Hepatocyte (in vitro differentiated cells): ENCODE measurements around the gene TFDP1. TPM values are rescaled to one million over a fixed set of nuclear protein-coding genes. Genes with fewer than 3 reads are reported as not detected.

Experiments
- DNase-seq: peaks from one replicate; pipeline ENCODE4 v3.0.0-alpha.2; 2016; ENCODE audit warnings: low spot score
- H2AFZ ChIP-seq: fragments of 200-600 bp; sonication (generic); 2 replicates; pipeline ENCODE4 v1.6.0; 2016; ENCODE audit warnings: antibody characterized with exemption, mild to moderate bottlenecking
- H3K27ac ChIP-seq: fragments of 200-600 bp; sonication (generic); 2 replicates; pipeline ENCODE4 v1.5.1; 2016; ENCODE audit warnings: mild to moderate bottlenecking
- H3K27me3 ChIP-seq: fragments of 200-600 bp; sonication (generic); 2 replicates; pipeline ENCODE4 v1.6.1; 2016
- H3K36me3 ChIP-seq: fragments of 200-600 bp; sonication (generic); replicated peaks from 2 replicates; pipeline ENCODE4 v1.5.1; 2016; ENCODE audit warnings: low read depth; ENCODE audit not compliant: insufficient read depth
- H3K4me1 ChIP-seq: fragments of 200-600 bp; sonication (generic); 2 replicates; pipeline ENCODE4 v1.5.1; 2016; ENCODE audit warnings: mild to moderate bottlenecking, moderate library complexity; ENCODE audit not compliant: insufficient read depth
- H3K4me2 ChIP-seq: fragments of 200-600 bp; sonication (generic); 2 replicates; pipeline ENCODE4 v1.6.0; 2016
- H3K4me3 ChIP-seq: fragments of 200-600 bp; sonication (generic); 2 replicates; pipeline ENCODE4 v1.5.1; 2016; ENCODE audit warnings: mild to moderate bottlenecking
- H3K79me2 ChIP-seq: fragments of 200-600 bp; sonication (generic); 2 replicates; pipeline ENCODE4 v1.6.0; 2017; ENCODE audit warnings: mild to moderate bottlenecking
- H3K9me2 ChIP-seq: fragments of 200-600 bp; sonication (generic); replicated peaks from 2 replicates; pipeline ENCODE4 v1.6.0; 2017; ENCODE audit warnings: mild to moderate bottlenecking; ENCODE audit not compliant: insufficient read depth
- H3K9me3 ChIP-seq: fragments of 200-600 bp; sonication (generic); 2 replicates; pipeline ENCODE4 v1.5.1; 2016; ENCODE audit warnings: low read depth, mild to moderate bottlenecking
- H4K20me1 ChIP-seq: fragments of 200-600 bp; sonication (generic); 2 replicates; pipeline ENCODE4 v1.6.0; 2016; ENCODE audit warnings: mild to moderate bottlenecking; ENCODE audit not compliant: insufficient read depth, poor library complexity, severe bottlenecking
- CTCF ChIP-seq: fragments of 200-600 bp; sonication (generic); IDR thresholded peaks from 2 replicates; pipeline ENCODE4 v1.5.1; 2016; ENCODE audit warnings: antibody characterized with exemption, mild to moderate bottlenecking; ENCODE audit not compliant: poor library complexity
- EZH2 ChIP-seq: fragments of 200-600 bp; sonication (generic); IDR thresholded peaks from 2 replicates; pipeline ENCODE4 v1.6.1; 2016; ENCODE audit warnings: antibody characterized with exemption, mild to moderate bottlenecking, borderline replicate concordance
- EZH2phosphoT487 ChIP-seq: fragments of 200-600 bp; sonication (generic); IDR thresholded peaks from one replicate; pipeline ENCODE4 v1.6.1; 2018; ENCODE audit warnings: antibody characterized with exemption, mild to moderate bottlenecking, low read depth, moderate library complexity; ENCODE audit not compliant: unreplicated experiment, severe bottlenecking
- WGBS: methylation state at CpG from one replicate; pipeline ENCODE4 v1.1.6; 2016; ENCODE audit warnings: low lambda C conversion rate; ENCODE audit errors: missing lambda C conversion rate; 5-methylcytosine and 5-hydroxymethylcytosine counted together
- polyA plus RNA-seq: library from polyadenylated mRNA; unstranded; fragments of >200 nt; fragmentation: Nextera tagmentation; extraction: Ambion mirVana; gene quantifications from 2 replicates; pipeline ENCODE4 v1.2.1, GENCODE V29; 2016
- total RNA-seq: library from RNA; depleted of rRNA; stranded (reverse); fragments of >200 nt; gene quantifications from 2 replicates; pipeline ENCODE4 v1.2.3, GENCODE V29; 2014

TFDP1 gene
- total and polyA plus RNA-seq, 2 experiments from 2014 or later = 54.0 to 62.9 TPM

GRCh38 chr13:113643593-113643992 is 59.0 kb downstream of the TFDP1 start:
- no peak overlapping the region for H3K4me3 ChIP-seq
- no peak overlapping the region for H2AFZ ChIP-seq
- DNase-seq = no peak
- H3K9me2 ChIP-seq = no peaks in the 10 kb centered on the region
- H3K27me3 ChIP-seq = no peaks in the 10 kb centered on the region
- WGBS = 97% methylated on average over 5 of the region's 5 CpGs
- H3K27ac ChIP-seq = no peak overlapping the region
- no peaks in the 10 kb centered on the region for H3K79me2 ChIP-seq
- H4K20me1 ChIP-seq = no peaks in the 10 kb centered on the region
- no peaks in the 10 kb centered on the region for H3K4me1 ChIP-seq
- no peak overlapping the region for H3K4me2 ChIP-seq
- no peaks in the 10 kb centered on the region for H3K9me3 ChIP-seq
- H3K36me3 ChIP-seq = peaks cover 4% of the 10 kb centered on the region
- no peak for TF ChIP-seq EZH2phosphoT487
- no peak for TF ChIP-seq CTCF
- TF ChIP-seq EZH2 = no peak

GRCh38 chr13:113644800-113645199 is 60.2 kb downstream of the TFDP1 start:
- H3K27me3 ChIP-seq = no peaks in the 10 kb centered on the region
- H3K36me3 ChIP-seq = peaks cover 4% of the 10 kb centered on the region
- no peak for DNase-seq
- TF ChIP-seq EZH2phosphoT487 (no peak), EZH2 (no peak), CTCF (no peak)
- no peaks in the 10 kb centered on the region for H3K79me2 ChIP-seq
- WGBS = 91% methylated on average over 1 of the region's 1 CpG
- H3K4me2 ChIP-seq = no peak overlapping the region
- no peaks in the 10 kb centered on the region for H3K4me1 ChIP-seq
- H4K20me1 ChIP-seq = no peaks in the 10 kb centered on the region
- H3K9me3 ChIP-seq = no peaks in the 10 kb centered on the region
- H3K9me2 ChIP-seq = no peaks in the 10 kb centered on the region
- no peak overlapping the region for H3K27ac ChIP-seq
- no peak overlapping the region for H3K4me3 ChIP-seq
- no peak overlapping the region for H2AFZ ChIP-seq

GRCh38 chr13:113645329-113645728 is 60.8 kb downstream of the TFDP1 start:
- 91% methylated on average over 9 of the region's 9 CpGs for WGBS
- no peaks in the 10 kb centered on the region for H4K20me1 ChIP-seq
- no peaks in the 10 kb centered on the region for H3K9me3 ChIP-seq
- H3K36me3 ChIP-seq = peaks cover 4% of the 10 kb centered on the region
- DNase-seq = no peak
- H3K27me3 ChIP-seq = no peaks in the 10 kb centered on the region
- TF ChIP-seq EZH2 = no peak
- no peak overlapping the region for H2AFZ ChIP-seq
- no peaks in the 10 kb centered on the region for H3K79me2 ChIP-seq
- H3K4me1 ChIP-seq = no peaks in the 10 kb centered on the region
- H3K9me2 ChIP-seq = no peaks in the 10 kb centered on the region
- no peak overlapping the region for H3K4me3 ChIP-seq
- H3K27ac ChIP-seq = no peak overlapping the region
- H3K4me2 ChIP-seq = no peak overlapping the region

- no peaks in the 10 kb centered on the region for H3K9me2 ChIP-seq
- no peak overlapping the region for H3K4me3 ChIP-seq
- no peaks in the 10 kb centered on the region for H3K27me3 ChIP-seq
- DNase-seq = no peak
- TF ChIP-seq EZH2phosphoT487 (no peak), CTCF (no peak), EZH2 (no peak)
- no peak overlapping the region for H3K27ac ChIP-seq
- 74% methylated on average over 11 of the region's 11 CpGs for WGBS
- peaks cover 4% of the 10 kb centered on the region for H3K36me3 ChIP-seq
- no peak overlapping the region for H2AFZ ChIP-seq
- H3K4me1 ChIP-seq = no peaks in the 10 kb centered on the region
- no peak overlapping the region for H3K4me2 ChIP-seq
- H3K79me2 ChIP-seq = no peaks in the 10 kb centered on the region
- H4K20me1 ChIP-seq = no peaks in the 10 kb centered on the region
- no peaks in the 10 kb centered on the region for H3K9me3 ChIP-seq
Measured at GRCh38 chr13:113646376-113646775, 61.8 kb downstream of the TFDP1 start.
